Right lung (tissue), 5 donors: Measurements from ENCODE around the gene LHFPL3. TPM values are rescaled to one million over a fixed set of nuclear protein-coding genes. Genes with fewer than 3 reads are reported as not detected.
A peak's percentile ranks its signal among the peaks of the same experiment; 100 is the strongest.

Experiments used
- DNase-seq, 2 donors: peaks; one replicate each; pipeline ENCODE4 v3.0.0-alpha.2; 2013
- polyA plus RNA-seq, 5 donors: library from polyadenylated mRNA; unstranded; fragments of 120-200 nt; gene quantifications; one replicate each; pipeline versions ENCODE4 v1.2.1 to v1.2.3, GENCODE V29; 2013; ENCODE audit warnings: inconsistent platforms in 1 of 5, low replicate concordance in 1 of 5; ENCODE audit not compliant: insufficient read length in 5 of 5, insufficient read depth in 1 of 5

The LHFPL3 gene
- polyA plus RNA-seq, 5 donors: 1.6 to 2.9 (median 2.7) TPM

DNA sequence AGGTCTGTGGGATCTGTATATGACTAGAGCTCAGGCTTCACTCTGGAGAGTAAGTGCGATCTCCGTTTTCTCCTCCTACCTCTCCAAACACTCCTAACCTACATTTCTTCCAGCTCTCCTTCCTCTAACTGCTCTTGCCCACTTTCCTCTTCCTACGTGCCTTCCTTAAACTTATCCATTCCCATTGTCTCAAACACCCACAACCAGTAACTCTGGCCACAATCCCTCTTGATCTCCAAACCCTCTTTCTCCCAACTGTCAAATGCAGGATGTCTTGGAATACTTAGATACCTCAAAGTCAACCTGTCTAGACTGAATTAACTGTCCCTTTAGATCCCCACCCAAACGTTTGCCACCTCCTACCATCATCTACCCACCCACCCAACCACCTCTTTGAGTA lies 471.9 kb downstream of the LHFPL3 start:
- DNase-seq: no peak

GRCh38 chr7:104801022-104801421 lies 472.6 kb downstream of the LHFPL3 start:
- no peak for DNase-seq

DNA sequence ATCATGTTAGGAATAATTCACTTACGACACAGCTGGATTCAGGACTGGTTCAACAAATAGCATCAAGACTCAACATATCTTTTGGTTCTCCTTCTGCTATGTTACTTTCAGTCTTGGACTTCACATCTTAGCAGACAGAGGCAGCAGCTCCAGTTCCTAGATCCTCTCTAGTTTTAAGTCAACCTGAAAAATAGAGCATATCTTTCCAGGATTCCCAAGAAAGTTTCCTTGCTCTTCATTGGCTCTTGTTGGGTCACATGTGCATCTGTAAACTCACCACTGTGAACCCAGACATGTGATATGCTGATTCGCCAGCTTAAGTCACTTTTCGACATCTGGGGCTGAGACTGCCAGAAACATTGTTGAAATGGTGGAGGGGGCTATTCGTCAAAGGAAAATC lies 475.5 kb downstream of the LHFPL3 start:
- no peak for DNase-seq

DNA sequence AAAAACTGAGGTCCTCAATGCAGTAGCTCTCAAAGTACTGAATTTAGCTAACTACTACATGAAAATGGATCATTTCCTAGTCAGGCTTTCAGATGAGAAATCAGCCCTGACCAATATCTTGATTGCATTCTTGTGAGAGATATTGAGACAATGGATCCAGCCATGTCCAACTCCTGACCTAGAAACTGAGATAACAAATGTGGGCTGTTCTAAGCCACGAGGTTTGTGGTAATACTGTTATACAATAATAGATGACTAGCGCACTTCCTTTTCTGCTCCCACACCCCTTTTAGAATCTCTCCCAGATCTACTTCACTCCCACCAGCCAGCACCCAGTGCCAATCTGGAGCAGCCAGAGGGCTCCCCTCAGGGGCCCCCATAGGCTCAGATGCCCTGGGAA lies 476.3 kb downstream of the LHFPL3 start:
- no peak for DNase-seq

DNA sequence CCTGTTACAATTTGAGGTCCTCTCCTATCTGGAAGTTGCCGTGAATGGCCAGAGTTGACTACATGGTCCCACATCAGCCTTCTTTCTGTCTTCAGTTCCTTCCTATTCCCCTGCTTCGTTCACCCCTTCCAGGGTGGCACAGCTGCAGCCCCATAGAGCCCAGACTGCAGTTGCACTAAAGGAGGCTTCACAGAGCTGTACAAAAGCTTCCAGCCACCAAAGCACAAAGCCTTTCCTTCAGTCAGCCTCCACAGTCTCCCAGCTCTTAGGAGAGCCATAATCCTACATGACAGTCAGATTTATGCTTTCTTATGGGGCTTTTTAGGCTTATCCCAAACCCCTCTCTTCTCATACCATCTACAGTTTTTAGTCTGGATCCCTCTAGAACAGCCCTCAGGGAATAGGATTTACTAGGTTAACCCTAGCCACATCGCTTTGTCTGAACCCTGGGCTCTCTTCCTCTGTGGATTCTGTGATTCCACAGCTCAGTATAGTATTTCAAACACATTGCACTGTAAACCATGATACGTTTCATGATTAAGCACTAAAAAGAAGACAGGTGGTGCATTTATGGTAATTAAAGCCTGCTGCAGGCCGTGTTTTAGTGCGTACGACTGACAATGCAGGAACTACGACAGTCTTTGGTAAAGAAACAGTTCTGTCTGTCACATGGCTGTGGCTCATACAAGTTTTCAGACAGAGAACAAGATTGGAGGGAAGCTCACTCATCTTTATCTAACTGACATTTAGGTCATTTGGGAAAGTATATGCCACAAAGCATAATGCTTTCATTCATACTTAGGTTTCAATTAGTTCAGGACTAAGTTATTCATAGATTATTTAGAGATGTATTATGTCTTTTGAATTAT lies 477.3 kb downstream of the LHFPL3 start:
- no peak for DNase-seq

DNA sequence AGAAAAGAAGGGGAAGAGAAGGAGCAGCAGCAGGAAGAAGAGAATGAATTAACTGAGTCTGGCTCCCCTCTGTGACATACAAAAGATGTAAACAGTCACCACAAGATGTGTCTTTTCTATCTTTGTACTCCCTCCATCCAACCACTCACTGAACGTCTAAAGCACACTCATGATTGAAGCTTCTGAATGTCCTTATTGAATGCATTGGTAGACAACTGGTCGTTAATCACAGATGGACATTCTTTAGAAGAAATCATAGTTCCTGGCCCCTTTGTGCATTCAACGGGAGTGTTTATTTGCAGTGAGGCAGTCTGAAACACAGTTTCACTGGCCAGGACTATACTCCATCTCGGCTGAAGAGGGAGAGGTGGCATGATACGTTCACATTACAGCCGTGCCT lies 479.3 kb downstream of the LHFPL3 start:
- DNase-seq: no peak

GRCh38 chr7:104809906-104810305 lies 481.5 kb downstream of the LHFPL3 start:
- no peak for DNase-seq

- DNase-seq: no peak
Observed at GRCh38 chr7:104814126-104814525, 485.7 kb downstream of the LHFPL3 start.

DNA sequence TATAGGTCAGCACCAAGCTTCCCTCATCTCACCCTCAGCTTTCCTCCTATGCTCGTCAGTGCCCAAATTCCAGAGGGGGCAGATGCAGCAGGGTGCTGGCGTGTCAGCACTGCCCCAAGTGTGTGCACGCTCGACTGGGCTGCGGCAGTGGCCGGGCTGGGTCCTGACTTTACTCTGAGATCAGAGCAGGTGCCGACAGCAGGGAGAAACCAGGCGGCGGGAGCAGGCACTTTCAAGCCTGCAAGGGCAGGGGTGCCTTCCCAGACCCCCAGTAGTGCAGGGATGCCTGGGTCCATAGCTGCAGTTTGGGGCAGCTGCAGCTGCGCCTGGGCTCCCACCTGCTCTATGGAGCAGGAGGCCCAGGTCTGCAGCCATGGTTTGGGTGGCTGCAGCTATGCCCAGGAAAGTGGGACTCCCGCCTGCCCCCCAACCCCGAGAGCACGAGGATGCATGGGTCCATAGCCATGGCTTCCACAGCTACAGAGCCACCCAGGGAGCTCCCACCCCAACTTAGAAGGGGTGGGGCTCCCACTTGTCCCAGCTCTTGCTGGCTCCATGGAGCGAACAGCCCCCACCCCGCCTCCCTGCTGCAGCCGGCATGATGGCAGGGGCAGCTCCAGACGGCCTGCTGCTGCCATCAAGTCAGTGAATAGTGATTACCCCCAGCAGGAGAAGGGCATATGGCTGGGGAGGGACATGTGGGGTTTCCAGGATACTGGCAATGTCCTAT lies 486.4 kb downstream of the LHFPL3 start:
- DNase-seq: no peak

DNA sequence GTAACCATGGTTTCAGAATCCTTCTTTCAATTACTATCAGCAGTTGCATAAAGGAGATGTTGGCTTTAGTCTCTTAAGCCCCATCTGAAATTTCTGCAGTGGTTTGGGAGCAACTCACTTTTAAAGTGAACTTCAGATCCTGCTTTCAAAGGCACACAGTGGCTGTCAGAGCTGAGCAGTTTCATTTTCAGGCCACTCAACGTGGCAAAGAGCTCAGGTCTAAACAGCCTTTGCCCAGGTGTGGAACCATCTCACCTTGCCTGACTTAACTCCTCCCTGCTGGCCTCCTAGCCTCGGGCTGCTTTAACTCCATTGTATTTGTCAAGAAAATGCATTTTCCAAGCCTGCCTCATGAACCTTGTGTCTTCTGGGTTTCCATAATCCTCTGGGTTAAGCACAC lies 488.1 kb downstream of the LHFPL3 start:
- DNase-seq: no peak

- peak; percentile 28 to 31 for DNase-seq
Observed at GRCh38 chr7:104818961-104819880, 490.8 kb downstream of the LHFPL3 start.

DNA sequence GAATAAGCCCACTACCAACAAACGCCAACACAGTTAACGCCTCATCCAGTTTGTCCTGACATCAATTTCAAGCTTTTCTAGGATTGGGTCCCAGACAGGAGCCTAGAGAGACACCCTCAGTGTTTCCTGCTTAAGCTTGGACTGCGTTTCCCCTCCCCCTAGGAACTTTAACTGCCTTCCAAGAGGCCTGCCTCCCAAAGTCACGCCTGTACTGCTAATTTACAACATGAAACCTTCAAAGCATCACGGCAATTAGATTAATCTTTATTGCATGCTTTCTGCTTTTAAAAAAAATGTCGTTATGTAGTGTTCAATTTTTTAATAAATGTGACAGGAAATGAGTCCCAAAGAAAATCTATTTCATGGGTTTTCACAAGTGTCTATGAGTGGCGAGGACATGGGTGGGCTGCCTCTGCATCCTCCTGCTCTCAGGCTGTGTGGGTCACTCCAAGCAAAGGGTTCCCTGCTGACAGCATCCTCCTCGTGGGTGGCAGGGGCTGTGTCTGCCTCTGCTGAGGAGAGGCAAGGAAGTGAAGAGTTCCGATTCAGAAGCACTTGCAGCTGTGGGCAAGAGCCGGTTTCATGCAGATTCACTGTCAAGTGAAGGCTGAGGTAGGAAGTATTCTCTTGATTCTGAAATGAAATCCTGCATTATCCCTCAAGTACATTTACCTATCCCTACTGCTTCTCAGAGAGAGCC lies 492.6 kb downstream of the LHFPL3 start:
- no peak for DNase-seq

- no peak for DNase-seq
Observed at GRCh38 chr7:104823177-104823576, 494.8 kb downstream of the LHFPL3 start.

GRCh38 chr7:104825099-104825498 lies 496.7 kb downstream of the LHFPL3 start:
- no peak for DNase-seq

DNA sequence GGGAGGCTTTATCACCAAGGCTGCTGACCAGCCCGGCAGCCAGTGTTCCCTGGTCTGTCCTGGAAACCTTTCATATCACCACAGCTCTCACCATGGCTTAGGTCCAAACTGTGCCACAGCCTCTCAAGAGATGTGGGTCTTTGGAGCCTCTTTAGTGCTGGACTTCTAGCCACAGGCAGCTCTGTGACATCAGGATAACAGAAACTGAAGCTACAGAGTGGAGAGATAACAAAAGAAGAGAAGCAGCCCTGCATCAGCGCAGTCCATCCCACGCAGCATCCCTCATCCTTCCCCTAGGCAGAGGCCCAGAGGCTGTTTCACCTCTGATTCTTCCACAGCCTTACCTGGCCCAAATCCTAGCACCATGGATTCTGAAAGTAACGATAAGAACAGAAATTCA lies 497.7 kb downstream of the LHFPL3 start:
- no peak for DNase-seq

DNA sequence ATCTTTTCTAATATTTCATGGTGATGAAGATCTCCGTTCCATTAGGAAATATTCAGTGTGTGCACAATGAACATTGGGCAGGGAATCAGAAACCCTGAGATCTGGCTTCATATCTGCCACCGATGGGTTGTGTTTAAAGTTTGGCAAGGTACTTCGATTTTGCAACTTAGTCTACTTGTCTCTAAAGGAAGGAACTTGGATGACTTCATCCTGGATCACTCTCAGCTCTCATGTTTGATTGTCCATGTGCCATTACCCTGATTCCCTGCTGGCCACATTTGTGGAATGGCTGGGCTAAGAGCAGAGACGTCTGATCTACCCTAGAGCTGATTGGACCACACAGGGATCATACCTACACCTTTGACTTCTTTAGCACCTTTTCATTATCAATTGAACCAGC lies 508.6 kb downstream of the LHFPL3 start:
- DNase-seq: no peak

GRCh38 chr7:104838537-104839299 lies 510.3 kb downstream of the LHFPL3 start:
- no peak for DNase-seq

DNA sequence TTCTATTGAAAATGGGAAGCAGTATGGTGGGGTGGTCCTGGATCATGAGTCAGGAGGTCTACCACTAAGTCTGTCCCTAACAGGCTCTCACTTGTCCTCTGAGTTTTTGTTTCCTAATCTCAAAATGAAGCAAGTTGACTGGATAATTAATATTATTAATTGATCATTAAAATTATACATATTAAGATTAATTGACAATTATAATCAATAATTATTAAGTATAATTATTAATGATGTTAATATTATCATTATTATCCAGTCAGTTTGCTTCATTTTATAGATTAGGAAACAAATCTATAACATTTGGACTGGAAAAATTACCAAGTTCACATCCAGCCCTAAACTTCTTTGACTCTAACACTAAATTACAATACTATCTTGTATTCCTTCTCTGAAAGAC lies 511.4 kb downstream of the LHFPL3 start:
- DNase-seq: no peak

DNA sequence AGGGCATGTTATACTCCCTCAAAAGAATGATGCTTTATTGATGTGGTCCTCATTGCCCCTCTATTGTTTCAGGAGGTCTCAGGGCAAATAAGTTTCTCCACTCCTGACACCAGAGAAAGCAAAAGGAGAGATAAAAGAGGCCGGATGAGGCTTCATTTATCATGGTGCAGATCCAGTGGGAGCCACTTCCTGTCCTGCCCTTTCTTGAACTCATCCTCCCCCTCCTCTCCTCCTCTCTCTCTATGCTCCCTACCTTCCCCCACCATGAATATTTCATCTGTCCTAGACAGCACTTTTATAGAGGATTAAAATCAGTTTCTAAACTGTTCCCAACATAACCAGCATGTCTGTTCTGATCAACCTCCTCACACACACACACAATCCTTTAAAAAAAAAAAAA lies 513.4 kb downstream of the LHFPL3 start:
- DNase-seq: no peak

- no peak for DNase-seq
Observed at GRCh38 chr7:104843198-104843597, 514.8 kb downstream of the LHFPL3 start.

- DNase-seq: no peak
Observed at GRCh38 chr7:104845557-104845956, 517.2 kb downstream of the LHFPL3 start.
